ENCODE measurements around the gene APH1B.

GRCh38 chr15:63299943-63300575, 22.7 kb downstream of the APH1B start:
- TF ChIP-seq CTCF (IDR thresholded peaks at IDR 0.05; ENCODE audit: low read depth, low read length, missing input control) = no peak
- no peak for TF ChIP-seq ZBTB33 (IDR thresholded peaks at IDR 0.05)
- no peak for TF ChIP-seq ATF3 (IDR thresholded peaks at IDR 0.05)
- TF ChIP-seq MAX (IDR thresholded peaks at IDR 0.05) = no peak
- TF ChIP-seq HNF4G (IDR thresholded peaks at IDR 0.05) = no peak
- no peak for TF ChIP-seq YY1 (IDR thresholded peaks at IDR 0.05)
- no peak for TF ChIP-seq JUND (IDR thresholded peaks at IDR 0.05)
- TF ChIP-seq HNF4A (conservative IDR thresholded peaks at IDR 0.05) = no peak
- no peak for TF ChIP-seq TAF1 (conservative IDR thresholded peaks at IDR 0.05)
- TF ChIP-seq RAD21 (IDR thresholded peaks at IDR 0.05) = no peak
- no peak for TF ChIP-seq EGR1 (IDR thresholded peaks at IDR 0.05; ENCODE audit: low read depth in 2 of 2)
- no peak for TF ChIP-seq RXRA (IDR thresholded peaks at IDR 0.05)
- TF ChIP-seq SP1 (IDR thresholded peaks at IDR 0.05) = no peak
